Keratinocyte (primary cell): ENCODE measurements around the gene FOXJ3. TPM values are rescaled to one million over a fixed set of nuclear protein-coding genes. Genes with fewer than 3 reads are reported as not detected.

Experiments
- DNase-seq: peaks from one replicate; pipeline ENCODE4 v3.0.0-alpha.2; 2011; ENCODE audit warnings: low read depth, missing footprints, low spot score
- FAIRE-seq: peaks from 2 replicates; lab custom pipeline; 2011; peaks lifted over from hg19 to GRCh38; lab: Jason Lieb, UNC
- H2AFZ ChIP-seq: 2 replicates; pipeline ENCODE4 v1.6.0; 2012; ENCODE audit warnings: low read length, control low read depth, inconsistent platforms; ENCODE audit not compliant: control insufficient read depth
- H3K27ac ChIP-seq: 2 replicates; pipeline ENCODE4 v1.5.1; 2011; ENCODE audit warnings: low read length; ENCODE audit not compliant: control insufficient read depth, insufficient read depth
- H3K27me3 ChIP-seq: 3 replicates; pipeline ENCODE4 v1.6.0; 2011; ENCODE audit warnings: low read length; ENCODE audit not compliant: control insufficient read depth, insufficient read depth; ENCODE audit errors: extremely low read depth
- H3K36me3 ChIP-seq, 2 experiments: 2 replicates in 1 of 2; 3 replicates in 1 of 2; pipeline ENCODE4 v1.5.1; 2011; ENCODE audit warnings: low read length in 2 of 2, mild to moderate bottlenecking in 1 of 2; ENCODE audit not compliant: control insufficient read depth in 2 of 2, insufficient read depth in 2 of 2; ENCODE audit errors: extremely low read depth in 1 of 2
- H3K4me1 ChIP-seq: 3 replicates; pipeline ENCODE4 v1.5.1; 2011; ENCODE audit warnings: low read length; ENCODE audit not compliant: control insufficient read depth, insufficient read depth; ENCODE audit errors: extremely low read depth
- H3K4me2 ChIP-seq: 3 replicates; pipeline ENCODE4 v1.6.0; 2011; ENCODE audit warnings: low read depth, low read length; ENCODE audit not compliant: control insufficient read depth, insufficient read depth; ENCODE audit errors: extremely low read depth
- H3K4me3 ChIP-seq, 3 experiments: fragments of 200-600 bp in 1 of 3; sonication (generic) in 1 of 3; 2 replicates in 2 of 3; 3 replicates in 1 of 3; pipeline ENCODE4 v1.5.1; 2011 to 2016; ENCODE audit warnings: low read length in 3 of 3, mild to moderate bottlenecking in 3 of 3, control low read depth in 2 of 3, inconsistent platforms in 1 of 3, low read depth in 1 of 3, mixed read lengths in 1 of 3, mixed run types in 1 of 3, moderate library complexity in 1 of 3; ENCODE audit not compliant: control insufficient read depth in 2 of 3, insufficient read depth in 2 of 3; ENCODE audit errors: extremely low read depth in 1 of 3
- H3K79me2 ChIP-seq: 2 replicates; pipeline ENCODE4 v1.6.0; 2012; ENCODE audit warnings: low read length; ENCODE audit not compliant: control insufficient read depth, insufficient read depth
- H3K9ac ChIP-seq: 3 replicates; pipeline ENCODE4 v1.6.0; 2011; ENCODE audit warnings: low read length; ENCODE audit not compliant: control insufficient read depth, insufficient read depth; ENCODE audit errors: extremely low read depth
- H3K9me1 ChIP-seq: 3 replicates; pipeline ENCODE4 v1.6.0; 2011; ENCODE audit warnings: low read length; ENCODE audit not compliant: control insufficient read depth, insufficient read depth; ENCODE audit errors: extremely low read depth
- H3K9me3 ChIP-seq: 2 replicates; pipeline ENCODE4 v1.5.1; 2012; ENCODE audit warnings: low read depth, low read length; ENCODE audit not compliant: control insufficient read depth
- H4K20me1 ChIP-seq: 3 replicates; pipeline ENCODE4 v1.6.0; 2011; ENCODE audit warnings: low read length; ENCODE audit not compliant: control insufficient read depth, insufficient read depth; ENCODE audit errors: extremely low read depth
- CTCF ChIP-seq, 3 experiments: IDR thresholded peaks in 1 of 3; conservative IDR thresholded peaks in 1 of 3; optimal IDR thresholded peaks in 1 of 3; 2 replicates in 2 of 3; 3 replicates in 1 of 3; pipeline versions ENCODE3 to v1.5.1; 2011; ENCODE audit warnings: low read length in 3 of 3, mild to moderate bottlenecking in 3 of 3, moderate library complexity in 2 of 3, control low read depth in 1 of 3, inconsistent platforms in 1 of 3; ENCODE audit not compliant: insufficient read depth in 2 of 3; ENCODE audit errors: extremely low read depth in 1 of 3
- EZH2 ChIP-seq: IDR thresholded peaks from one replicate; pipeline ENCODE4 v1.6.1; 2012; ENCODE audit warnings: inconsistent platforms, mild to moderate bottlenecking, low read length, moderate library complexity
- dilution Hi-C: fragments of 300-500 bp; cut with MboI; formaldehyde crosslinking; loops from one replicate; pipeline ENCODE4 v1.7.0; 2020; ENCODE audit warnings: low sequenced_read_pairs; ENCODE audit not compliant: extremely low pct_ligation_motif_present
- polyA plus RNA-seq, 5 experiments: library from polyadenylated mRNA; depleted of rRNA in 3 of 5; stranded (reverse) in 3 of 5; stranded (forward) in 1 of 5; unstranded in 1 of 5; fragments of >200 nt; gene quantifications; 1 replicate in 1 of 5; 2 replicates in 3 of 5; 3 replicates in 1 of 5; pipeline versions ENCODE4 v1.2.1 to v1.2.3, GENCODE V29; 2011 to 2012; ENCODE audit warnings: missing spikeins in 2 of 5, low read depth in 1 of 5, low replicate concordance in 1 of 5

The FOXJ3 gene
- polyA plus RNA-seq, 1 donor (not counting 4 experiments of a cell fraction or from before 2014, with no cell fraction given) = 40.2 TPM

GRCh38 chr1:42335809-42336518, 929 bp upstream of the FOXJ3 start:
- Histone ChIP-seq H3K9ac (peak overlapping the region; percentile 93), H3K36me3 (no peaks in the 10 kb centered on the region), H3K9me1 (no peaks in the 10 kb centered on the region), H3K4me2 (peak overlapping the region; percentile 91), H3K4me1 (peaks cover 20% of the 10 kb centered on the region), H3K27ac (peak overlapping the region; percentile 87), H3K27me3 (no peaks in the 10 kb centered on the region), H3K4me3 (peak overlapping the region; percentile 72 to 99 (median 84)), H3K9me3 (no peaks in the 10 kb centered on the region), H3K79me2 (peaks cover 40% of the 10 kb centered on the region), H4K20me1 (peaks cover 2% of the 10 kb centered on the region), H2AFZ (peak overlapping the region; percentile 90)
- FAIRE-seq (peak; percentile 55), DNase-seq (no peak)
- dilution Hi-C loops = no loop called here
- TF ChIP-seq EZH2 (no peak), CTCF (optimal IDR thresholded peaks at IDR 0.05 in 1 of 3, IDR thresholded peaks at IDR 0.05 in 1 of 3, conservative IDR thresholded peaks at IDR 0.05 in 1 of 3; ENCODE audit: extremely low read depth in 1 of 3, insufficient read depth in 2 of 3, low read length in 3 of 3) (no peak)

GRCh38 chr1:42334240-42335049, 590 bp downstream of the FOXJ3 start:
- H3K79me2 ChIP-seq = peaks cover 55% of the 10 kb centered on the region
- H3K27me3 ChIP-seq = no peaks in the 10 kb centered on the region
- TF ChIP-seq CTCF (optimal IDR thresholded peaks at IDR 0.05 in 1 of 3, IDR thresholded peaks at IDR 0.05 in 1 of 3, conservative IDR thresholded peaks at IDR 0.05 in 1 of 3; ENCODE audit: extremely low read depth in 1 of 3, insufficient read depth in 2 of 3, low read length in 3 of 3) = no peak
- no peak for TF ChIP-seq EZH2
- no peak for DNase-seq
- peak overlapping the region; percentile 93 for H3K9ac ChIP-seq
- H3K4me1 ChIP-seq = peaks cover 20% of the 10 kb centered on the region
- no peak for FAIRE-seq
- peaks cover 6% of the 10 kb centered on the region for H4K20me1 ChIP-seq
- peak overlapping the region; percentile 72 to 99 (median 87) for H3K4me3 ChIP-seq
- peak overlapping the region; percentile 87 for H3K27ac ChIP-seq
- H3K9me1 ChIP-seq = no peaks in the 10 kb centered on the region
- peak overlapping the region; percentile 85 for H3K4me2 ChIP-seq
- peak overlapping the region; percentile 58 for H2AFZ ChIP-seq
- no peaks in the 10 kb centered on the region for H3K9me3 ChIP-seq
- no peaks in the 10 kb centered on the region for H3K36me3 ChIP-seq
- dilution Hi-C loops = no loop called here
